ENCODE measurements around the gene SPACA4. TPM values are rescaled to one million over a fixed set of nuclear protein-coding genes. Genes with fewer than 3 reads are reported as not detected.
A peak's percentile ranks its signal among the peaks of the same experiment; 100 is the strongest.

Gene SPACA4
- total RNA-seq, 1 experiment from 2014 or later: not detected

DNA sequence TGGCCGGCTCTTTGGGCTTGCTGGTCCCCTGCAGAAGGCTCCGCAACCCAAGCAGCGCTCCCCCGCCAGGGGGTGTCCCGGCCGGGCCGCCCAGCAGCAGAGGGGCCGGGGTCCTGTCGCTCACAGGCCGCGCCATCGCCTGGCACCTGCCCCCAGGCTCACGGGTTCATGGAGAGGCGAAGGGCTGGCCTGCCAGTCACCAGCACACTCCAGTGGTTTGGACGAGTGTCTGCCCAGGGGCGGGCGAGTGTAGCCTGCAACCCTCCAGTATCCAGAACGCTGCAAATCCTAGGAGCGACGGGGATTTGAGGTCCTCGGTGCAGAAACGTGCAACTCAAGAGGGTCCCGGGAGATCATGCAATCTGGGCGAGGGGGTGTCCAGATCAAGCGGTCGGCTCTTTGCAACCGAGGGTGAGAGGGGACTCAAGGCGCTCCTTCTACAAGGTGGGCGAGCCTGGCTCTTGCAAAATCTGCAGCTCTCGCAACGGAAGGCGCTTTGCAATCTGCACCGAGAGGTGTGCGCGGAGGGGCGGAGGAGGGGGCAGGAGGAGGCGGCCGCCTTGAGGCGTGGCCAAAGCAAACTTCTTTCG, 30.4 kb downstream of the SPACA4 start, which contains the start of gene DBP:
Gene DBP, minus strand, starts transcription at position 521 of the 590 bp plus-strand sequence. Its CDS starts 385 bp downstream, at position 136.
- CTCF ChIA-PET: interaction anchor here (0.6 kb wide), 1 partner anchor 146 kb away, joined by 10 read pairs; no protein-coding TSS in a partner anchor

DNA sequence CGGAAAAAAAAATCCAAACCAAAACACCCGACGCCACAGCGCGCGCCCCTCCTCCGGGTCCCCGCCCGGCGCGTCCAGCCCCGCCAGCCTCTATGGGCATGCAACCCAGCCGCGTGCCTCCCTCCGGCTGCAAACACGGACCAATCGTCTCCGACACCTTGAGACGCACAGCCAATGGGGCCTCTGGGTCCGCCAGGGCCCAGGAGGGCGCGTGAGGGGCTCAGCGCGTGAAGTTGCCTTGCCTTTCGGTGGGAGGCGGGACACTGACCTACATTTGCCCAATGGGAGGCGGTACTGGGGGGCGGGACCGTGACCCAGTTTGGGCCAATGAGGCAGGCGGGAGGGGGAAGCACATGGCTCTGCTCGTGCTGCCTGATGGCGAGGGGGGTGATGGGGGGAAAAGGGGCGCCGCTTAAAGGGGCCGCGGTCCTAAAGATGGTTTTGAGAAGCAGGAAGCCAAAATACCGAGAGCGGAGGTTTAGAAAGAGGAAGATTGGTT, 31.0 kb downstream of the SPACA4 start:
- POLR2A ChIA-PET: no interaction called here
- no TSS peak for BruUV-seq (replicated peaks)

More for the DNA sequence above, 30.4 kb downstream of the SPACA4 start, which contains the start of gene DBP:
- BruUV-seq (replicated peaks): no TSS peak
- Histone ChIP-seq H3K27ac (ENCODE audit: low read length) (peak within 1 kb of the TSS; percentile 90), H3K27me3 (ENCODE audit: control insufficient read depth, insufficient read depth, low read length) (no peaks in the 10 kb centered on the region), H3K9me3 (ENCODE audit: control insufficient read depth, insufficient read depth, low read depth, low read length) (no peaks in the 10 kb centered on the region), H3K36me3 (ENCODE audit: control insufficient read depth, insufficient read depth, low read length) (no peaks in the 10 kb centered on the region; the same call in 1 of the 2 replicates), H3K4me1 (ENCODE audit: control insufficient read depth, insufficient read depth, low read length) (peaks cover 25% of the 10 kb centered on the region), H3K4me3 (ENCODE audit: low read depth in 2 of 2, low read length in 2 of 2) (peak within 1 kb of the TSS; percentile 62 to 71)
- POLR2A ChIA-PET: interaction anchor here (0.6 kb wide), 1 partner anchor 461 kb away, joined by 3 read pairs; no protein-coding TSS in a partner anchor
- intact Hi-C loops (cut with micrococcal nuclease; ENCODE audit: unreplicated experiment): no loop called here
- TF ChIP-seq POLR2AphosphoS5 (IDR thresholded peaks at IDR 0.05; ENCODE audit: low read depth, low read length) (no peak), SIN3A (IDR thresholded peaks at IDR 0.05; ENCODE audit: borderline replicate concordance, insufficient read depth, low read depth, low read length) (no peak), TCF7L2 (IDR thresholded peaks at IDR 0.05; ENCODE audit: low read depth, low read length) (no peak)
- TF ChIP-seq, protein P1, sequence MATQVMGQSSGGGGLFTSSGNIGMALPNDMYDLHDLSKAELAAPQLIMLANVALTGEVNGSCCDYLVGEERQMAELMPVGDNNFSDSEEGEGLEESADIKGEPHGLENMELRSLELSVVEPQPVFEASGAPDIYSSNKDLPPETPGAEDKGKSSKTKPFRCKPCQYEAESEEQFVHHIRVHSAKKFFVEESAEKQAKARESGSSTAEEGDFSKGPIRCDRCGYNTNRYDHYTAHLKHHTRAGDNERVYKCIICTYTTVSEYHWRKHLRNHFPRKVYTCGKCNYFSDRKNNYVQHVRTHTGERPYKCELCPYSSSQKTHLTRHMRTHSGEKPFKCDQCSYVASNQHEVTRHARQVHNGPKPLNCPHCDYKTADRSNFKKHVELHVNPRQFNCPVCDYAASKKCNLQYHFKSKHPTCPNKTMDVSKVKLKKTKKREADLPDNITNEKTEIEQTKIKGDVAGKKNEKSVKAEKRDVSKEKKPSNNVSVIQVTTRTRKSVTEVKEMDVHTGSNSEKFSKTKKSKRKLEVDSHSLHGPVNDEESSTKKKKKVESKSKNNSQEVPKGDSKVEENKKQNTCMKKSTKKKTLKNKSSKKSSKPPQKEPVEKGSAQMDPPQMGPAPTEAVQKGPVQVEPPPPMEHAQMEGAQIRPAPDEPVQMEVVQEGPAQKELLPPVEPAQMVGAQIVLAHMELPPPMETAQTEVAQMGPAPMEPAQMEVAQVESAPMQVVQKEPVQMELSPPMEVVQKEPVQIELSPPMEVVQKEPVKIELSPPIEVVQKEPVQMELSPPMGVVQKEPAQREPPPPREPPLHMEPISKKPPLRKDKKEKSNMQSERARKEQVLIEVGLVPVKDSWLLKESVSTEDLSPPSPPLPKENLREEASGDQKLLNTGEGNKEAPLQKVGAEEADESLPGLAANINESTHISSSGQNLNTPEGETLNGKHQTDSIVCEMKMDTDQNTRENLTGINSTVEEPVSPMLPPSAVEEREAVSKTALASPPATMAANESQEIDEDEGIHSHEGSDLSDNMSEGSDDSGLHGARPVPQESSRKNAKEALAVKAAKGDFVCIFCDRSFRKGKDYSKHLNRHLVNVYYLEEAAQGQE (IDR thresholded peaks at IDR 0.05; ENCODE audit: insufficient read depth in 1 of 2, low read depth in 2 of 2, low read length in 1 of 2): no peak
- TF ChIP-seq, protein P2, sequence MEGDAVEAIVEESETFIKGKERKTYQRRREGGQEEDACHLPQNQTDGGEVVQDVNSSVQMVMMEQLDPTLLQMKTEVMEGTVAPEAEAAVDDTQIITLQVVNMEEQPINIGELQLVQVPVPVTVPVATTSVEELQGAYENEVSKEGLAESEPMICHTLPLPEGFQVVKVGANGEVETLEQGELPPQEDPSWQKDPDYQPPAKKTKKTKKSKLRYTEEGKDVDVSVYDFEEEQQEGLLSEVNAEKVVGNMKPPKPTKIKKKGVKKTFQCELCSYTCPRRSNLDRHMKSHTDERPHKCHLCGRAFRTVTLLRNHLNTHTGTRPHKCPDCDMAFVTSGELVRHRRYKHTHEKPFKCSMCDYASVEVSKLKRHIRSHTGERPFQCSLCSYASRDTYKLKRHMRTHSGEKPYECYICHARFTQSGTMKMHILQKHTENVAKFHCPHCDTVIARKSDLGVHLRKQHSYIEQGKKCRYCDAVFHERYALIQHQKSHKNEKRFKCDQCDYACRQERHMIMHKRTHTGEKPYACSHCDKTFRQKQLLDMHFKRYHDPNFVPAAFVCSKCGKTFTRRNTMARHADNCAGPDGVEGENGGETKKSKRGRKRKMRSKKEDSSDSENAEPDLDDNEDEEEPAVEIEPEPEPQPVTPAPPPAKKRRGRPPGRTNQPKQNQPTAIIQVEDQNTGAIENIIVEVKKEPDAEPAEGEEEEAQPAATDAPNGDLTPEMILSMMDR (IDR thresholded peaks at IDR 0.05): no peak; the same call in 1 of the 2 replicates
- peak; percentile 47 for ATAC-seq
- in situ Hi-C loops (cut with HindIII; ENCODE audit: low pct_unique_long_range_greater_than_20kb, low sequenced_read_pairs): no loop called here
- no peak for DNase-seq (ENCODE audit: low read depth, low spot score)

More for the DNA sequence above, 31.0 kb downstream of the SPACA4 start:
- H3K27ac ChIP-seq (ENCODE audit: low read length): peak overlapping the region; percentile 90
- peak overlapping the region; percentile 62 to 71 for H3K4me3 ChIP-seq (ENCODE audit: low read depth in 2 of 2, low read length in 2 of 2)
- DNase-seq (ENCODE audit: low read depth, low spot score): peak; percentile 72
- intact Hi-C loops (cut with micrococcal nuclease; ENCODE audit: unreplicated experiment) (no loop called here), in situ Hi-C loops (cut with HindIII; ENCODE audit: low pct_unique_long_range_greater_than_20kb, low sequenced_read_pairs) (no loop called here)
- CTCF ChIA-PET: interaction anchor here (0.6 kb wide), 1 partner anchor 147 kb away, joined by 10 read pairs; no protein-coding TSS in a partner anchor
- H3K4me1 ChIP-seq (ENCODE audit: control insufficient read depth, insufficient read depth, low read length): peaks cover 25% of the 10 kb centered on the region
- no peaks in the 10 kb centered on the region; the same call in 1 of the 2 replicates for H3K36me3 ChIP-seq (ENCODE audit: control insufficient read depth, insufficient read depth, low read length)
- no peaks in the 10 kb centered on the region for H3K9me3 ChIP-seq (ENCODE audit: control insufficient read depth, insufficient read depth, low read depth, low read length)
- peak; percentile 85 for ATAC-seq
- H3K27me3 ChIP-seq (ENCODE audit: control insufficient read depth, insufficient read depth, low read length): no peaks in the 10 kb centered on the region
- TF ChIP-seq SIN3A (IDR thresholded peaks at IDR 0.05; ENCODE audit: borderline replicate concordance, insufficient read depth, low read depth, low read length) (no peak), TCF7L2 (IDR thresholded peaks at IDR 0.05; ENCODE audit: low read depth, low read length) (no peak), POLR2AphosphoS5 (IDR thresholded peaks at IDR 0.05; ENCODE audit: low read depth, low read length) (no peak)
- TF ChIP-seq, protein P2 (IDR thresholded peaks at IDR 0.05): no peak
- TF ChIP-seq, protein P1 (IDR thresholded peaks at IDR 0.05; ENCODE audit: insufficient read depth in 1 of 2, low read depth in 2 of 2, low read length in 1 of 2): no peak
